ENCODE measurements around the gene STT3B.

GRCh38 chr3:31516757-31517156 lies 16.0 kb upstream of the STT3B start:
- no peak for TF ChIP-seq ZNF274 (IDR thresholded peaks at IDR 0.05; ENCODE audit: low read depth, low read length)
- TF ChIP-seq SUZ12 (IDR thresholded peaks at IDR 0.05; ENCODE audit: extremely low read depth, insufficient read depth, insufficient read length), result no peak

Measured in NT2/D1 (cell line).